H54 (cell line): ENCODE data around the gene IMMP2L.

Experiments used
- DNase-seq: peaks from one replicate; pipeline ENCODE4 v3.0.0; 2011; ENCODE audit warnings: low spot score, mixed read lengths; ENCODE audit not compliant: insufficient read length
- FAIRE-seq: peaks from 3 replicates; lab custom pipeline; 2011; peaks lifted over from hg19 to GRCh38; lab: Jason Lieb, UNC
- POLR2A ChIP-seq: IDR thresholded peaks from 2 replicates; pipeline ENCODE4 v1.6.1; 2011; ENCODE audit warnings: low read depth, mild to moderate bottlenecking, low read length

IMMP2L gene

GRCh38 chr7:111393011-111393754 is 169.1 kb downstream of the IMMP2L start:
- no peak for TF ChIP-seq POLR2A
- no peak for FAIRE-seq
- DNase-seq, result no peak

GRCh38 chr7:111392294-111392693 is 170.0 kb downstream of the IMMP2L start:
- no peak for DNase-seq
- FAIRE-seq, result no peak
- no peak for TF ChIP-seq POLR2A

GRCh38 chr7:111390000-111390399 is 172.3 kb downstream of the IMMP2L start:
- no peak for FAIRE-seq
- no peak for TF ChIP-seq POLR2A
- DNase-seq, result no peak

- no peak for DNase-seq
- no peak for FAIRE-seq
- TF ChIP-seq POLR2A, result no peak
Observed at GRCh38 chr7:111388912-111389311, 173.4 kb downstream of the IMMP2L start.

GRCh38 chr7:111388016-111388415 is 174.3 kb downstream of the IMMP2L start:
- no peak for FAIRE-seq
- no peak for TF ChIP-seq POLR2A

GRCh38 chr7:111384065-111384891 is 178.0 kb downstream of the IMMP2L start:
- peak; percentile 13 for DNase-seq
- peak; percentile 36 for FAIRE-seq
- TF ChIP-seq POLR2A, result no peak

More at GRCh38 chr7:111388016-111388415, 174.3 kb downstream of the IMMP2L start:
- no peak for DNase-seq

GRCh38 chr7:111383133-111383532 is 179.2 kb downstream of the IMMP2L start:
- DNase-seq (no peak), FAIRE-seq (no peak)
- no peak for TF ChIP-seq POLR2A

GRCh38 chr7:111381590-111381989 is 180.7 kb downstream of the IMMP2L start:
- TF ChIP-seq POLR2A, result no peak
- no peak for DNase-seq
- no peak for FAIRE-seq

- DNase-seq, result no peak
- no peak for FAIRE-seq
- no peak for TF ChIP-seq POLR2A
Observed at GRCh38 chr7:111380945-111381344, 181.3 kb downstream of the IMMP2L start.

- no peak for TF ChIP-seq POLR2A
- DNase-seq (no peak), FAIRE-seq (no peak)
Observed at GRCh38 chr7:111374027-111374426, 188.3 kb downstream of the IMMP2L start.

- no peak for FAIRE-seq
- TF ChIP-seq POLR2A, result no peak
- no peak for DNase-seq
Observed at GRCh38 chr7:111371437-111371836, 190.9 kb downstream of the IMMP2L start.

GRCh38 chr7:111370002-111370401 is 192.3 kb downstream of the IMMP2L start:
- TF ChIP-seq POLR2A, result no peak
- DNase-seq, result no peak
- FAIRE-seq, result no peak

- FAIRE-seq, result no peak
Observed at GRCh38 chr7:111368381-111369065, 193.8 kb downstream of the IMMP2L start.

GRCh38 chr7:111364413-111364812 is 197.9 kb downstream of the IMMP2L start:
- no peak for DNase-seq
- FAIRE-seq, result peak; percentile 53
- no peak for TF ChIP-seq POLR2A

More at GRCh38 chr7:111368381-111369065, 193.8 kb downstream of the IMMP2L start:
- no peak for TF ChIP-seq POLR2A
- DNase-seq, result no peak
